Tibial nerve (tissue), 4 donors: ENCODE results near the gene PTCD1. TPM values are rescaled to one million over a fixed set of nuclear protein-coding genes. Genes with fewer than 3 reads are reported as not detected.
A peak's percentile ranks its signal among the peaks of the same experiment; 100 is the strongest.

Experiments used
- DNase-seq, 2 donors: peaks; one replicate each; pipeline ENCODE4 v3.0.0-alpha.2; 2019; ENCODE audit warnings: low spot score in 2 of 2
- H3K27ac ChIP-seq, 4 donors: fragments of 200-600 bp; sonication (generic) in 3 of 4; one replicate each; pipeline ENCODE4 v1.5.1; 2017 to 2019; ENCODE audit warnings: mild to moderate bottlenecking in 1 of 4
- H3K27me3 ChIP-seq, 2 donors: fragments of 200-600 bp; sonication (generic) in 1 of 2; one replicate each; pipeline versions ENCODE4 v1.5.1 to v1.6.0; 2017 to 2019
- H3K36me3 ChIP-seq, 3 donors: fragments of 200-600 bp; sonication (generic); one replicate each; pipeline ENCODE4 v1.5.1; 2018 to 2019
- H3K4me1 ChIP-seq, 4 donors: fragments of 200-600 bp; sonication (generic) in 3 of 4; one replicate each; pipeline ENCODE4 v1.5.1; 2017 to 2019
- H3K4me3 ChIP-seq, 4 donors: fragments of 200-600 bp; sonication (generic) in 3 of 4; one replicate each; pipeline ENCODE4 v1.5.1; 2017 to 2019; ENCODE audit warnings: mild to moderate bottlenecking in 1 of 4, moderate library complexity in 1 of 4
- H3K9me3 ChIP-seq, 4 donors: fragments of 200-600 bp; sonication (generic) in 3 of 4; one replicate each; pipeline ENCODE4 v1.5.1; 2017 to 2019
- CTCF ChIP-seq, 5 experiments: fragments of 200-600 bp in 3 of 5; fragments of 450-650 bp in 2 of 5; sonication (generic) in 3 of 5; IDR thresholded peaks; one replicate each; pipeline ENCODE4 v1.5.1; 2016 to 2019; ENCODE audit warnings: antibody characterized with exemption in 5 of 5, mild to moderate bottlenecking in 3 of 5, moderate library complexity in 2 of 5
- EP300 ChIP-seq, 2 donors: sonication (generic); formaldehyde crosslinking; IDR thresholded peaks; one replicate each; pipeline ENCODE4 v1.6.1; 2017; ENCODE audit warnings: antibody characterized with exemption in 2 of 2, mild to moderate bottlenecking in 1 of 2
- POLR2A ChIP-seq, 2 donors: fragments of 450-650 bp; IDR thresholded peaks; one replicate each; pipeline ENCODE4 v1.6.1; 2017; ENCODE audit warnings: antibody characterized with exemption in 2 of 2, mild to moderate bottlenecking in 2 of 2, moderate library complexity in 2 of 2
- WGBS, 2 donors: methylation state at CpG; one replicate each; pipeline ENCODE4 v1.1.5; 2018; 5-methylcytosine and 5-hydroxymethylcytosine counted together
- total RNA-seq, 4 donors: library from RNA; depleted of rRNA; stranded (reverse); fragments of >200 nt; gene quantifications; one replicate each; pipeline ENCODE4 v1.1.0, GENCODE V29; 2016

PTCD1 gene
- total RNA-seq, 4 donors from 2014 or later, result 6.9 to 10.8 (median 9.5) TPM

- Histone ChIP-seq H3K4me3 (no peak overlapping the region), H3K27ac (peak overlapping the region in 2 of 4 donors; percentile 49 to 55), H3K27me3 (no peaks in the 10 kb centered on the region), H3K4me1 (peaks cover 0 to 40% (median 8%) of the 10 kb centered on the region in 4 donors), H3K9me3 (no peaks in the 10 kb centered on the region), H3K36me3 (peaks cover 0 to 42% (median 0%) of the 10 kb centered on the region in 3 donors)
- no peak for TF ChIP-seq POLR2A (IDR thresholded peaks at IDR 0.05)
- TF ChIP-seq EP300 (IDR thresholded peaks at IDR 0.05), result no peak
- TF ChIP-seq CTCF (IDR thresholded peaks at IDR 0.05), result no peak
- WGBS, 2 donors, result 53 to 60% methylated on average over 9 of the region's 9 CpGs
- no peak for DNase-seq
These were observed 68.7 kb downstream of the PTCD1 start for GRCh38 chr7:99369767-99370391.

- Histone ChIP-seq H3K4me3 (no peak overlapping the region), H3K27me3 (no peaks in the 10 kb centered on the region), H3K4me1 (peaks cover 0 to 36% (median 8%) of the 10 kb centered on the region in 4 donors), H3K9me3 (no peaks in the 10 kb centered on the region), H3K27ac (no peak overlapping the region), H3K36me3 (peaks cover 0 to 52% (median 0%) of the 10 kb centered on the region in 3 donors)
- TF ChIP-seq POLR2A (IDR thresholded peaks at IDR 0.05) (no peak), CTCF (IDR thresholded peaks at IDR 0.05) (no peak), EP300 (IDR thresholded peaks at IDR 0.05) (no peak)
- WGBS, 2 donors, result 83 to 93% methylated on average over 9 to 13 of the region's 13 CpGs
- DNase-seq, result no peak
These were observed 69.7 kb downstream of the PTCD1 start for GRCh38 chr7:99368750-99369389.

Other genes starting within 250 kb of the PTCD1 start
- gene KPNA7, start 230.7 kb downstream of the PTCD1 start, total RNA-seq, result 1 to 10 TPM in 1 of 4 donors, not detected in 3; 1.2 TPM
- not detected for gene MYH16, start 166.0 kb downstream of the PTCD1 start, total RNA-seq
- gene ARPC1A, start 112.9 kb downstream of the PTCD1 start, total RNA-seq, result 100 to 1,000 TPM in 3 of 4 donors, 10 to 100 TPM in 1; 92.2 to 151 (median 118) TPM
- 100 to 1,000 TPM; 178 to 337 (median 306) TPM for gene ARPC1B, start 64.1 kb downstream of the PTCD1 start, total RNA-seq
- 100 to 1,000 TPM in 1 of 4 donors, 10 to 100 TPM in 3; 65.4 to 107 (median 68.8) TPM for gene PDAP1, start 30.2 kb downstream of the PTCD1 start, total RNA-seq
- gene BUD31, start 29.8 kb downstream of the PTCD1 start, total RNA-seq, result 10 to 100 TPM; 55.9 to 87.3 (median 75.8) TPM
- gene CPSF4, start 145 bp upstream of the PTCD1 start, total RNA-seq, result 10 to 100 TPM; 34.3 to 77.9 (median 50.1) TPM
- 100 to 1,000 TPM; 127 to 656 (median 375) TPM for gene ATP5MF, start 27.4 kb upstream of the PTCD1 start, total RNA-seq
- gene ZNF789, start 34.1 kb upstream of the PTCD1 start, total RNA-seq, result 10 to 100 TPM in 3 of 4 donors, 1 to 10 TPM in 1; 7.4 to 16.5 (median 12.1) TPM
- 10 to 100 TPM; 36.9 to 47.3 (median 44.5) TPM for gene ZNF394, start 61.5 kb upstream of the PTCD1 start, total RNA-seq
- 10 to 100 TPM in 2 of 4 donors, 1 to 10 TPM in 2; 9.0 to 11.7 (median 9.9) TPM for gene ZKSCAN5, start 65.9 kb upstream of the PTCD1 start, total RNA-seq
- gene FAM200A, start 113.3 kb upstream of the PTCD1 start, total RNA-seq, result 1 to 10 TPM; 4.8 to 8.8 (median 5.6) TPM
- 100 to 1,000 TPM in 2 of 4 donors, 10 to 100 TPM in 2; 90.8 to 140 (median 104) TPM for gene ZNF655, start 119.8 kb upstream of the PTCD1 start, total RNA-seq
- 1 to 10 TPM in 3 of 4 donors, not detected in 1; 1.2 to 1.8 (median 1.5) TPM for gene TMEM225B, start 159.5 kb upstream of the PTCD1 start, total RNA-seq
- 10 to 100 TPM; 23.2 to 34.1 (median 30.2) TPM for gene ZSCAN25, start 178.1 kb upstream of the PTCD1 start, total RNA-seq
- 10 to 100 TPM in 2 of 4 donors, 1 to 10 TPM in 2; 2.4 to 42.9 (median 10.7) TPM for gene CYP3A5, start 241.2 kb upstream of the PTCD1 start, total RNA-seq